GM19468 (cell line): Measurements from ENCODE around the gene PAX8.
A peak's percentile ranks its signal among the peaks of the same experiment; 100 is the strongest.

Experiments used
- ATAC-seq: cut with Tn5 transposase; IDR thresholded peaks from one replicate; pipeline ENCODE4 v1.9.1; 2021; ENCODE audit warnings: mild to moderate bottlenecking, moderate library complexity, moderate number of reproducible peaks; ENCODE audit not compliant: unreplicated experiment; ENCODE audit errors: extremely low read depth

PAX8 gene

DNA sequence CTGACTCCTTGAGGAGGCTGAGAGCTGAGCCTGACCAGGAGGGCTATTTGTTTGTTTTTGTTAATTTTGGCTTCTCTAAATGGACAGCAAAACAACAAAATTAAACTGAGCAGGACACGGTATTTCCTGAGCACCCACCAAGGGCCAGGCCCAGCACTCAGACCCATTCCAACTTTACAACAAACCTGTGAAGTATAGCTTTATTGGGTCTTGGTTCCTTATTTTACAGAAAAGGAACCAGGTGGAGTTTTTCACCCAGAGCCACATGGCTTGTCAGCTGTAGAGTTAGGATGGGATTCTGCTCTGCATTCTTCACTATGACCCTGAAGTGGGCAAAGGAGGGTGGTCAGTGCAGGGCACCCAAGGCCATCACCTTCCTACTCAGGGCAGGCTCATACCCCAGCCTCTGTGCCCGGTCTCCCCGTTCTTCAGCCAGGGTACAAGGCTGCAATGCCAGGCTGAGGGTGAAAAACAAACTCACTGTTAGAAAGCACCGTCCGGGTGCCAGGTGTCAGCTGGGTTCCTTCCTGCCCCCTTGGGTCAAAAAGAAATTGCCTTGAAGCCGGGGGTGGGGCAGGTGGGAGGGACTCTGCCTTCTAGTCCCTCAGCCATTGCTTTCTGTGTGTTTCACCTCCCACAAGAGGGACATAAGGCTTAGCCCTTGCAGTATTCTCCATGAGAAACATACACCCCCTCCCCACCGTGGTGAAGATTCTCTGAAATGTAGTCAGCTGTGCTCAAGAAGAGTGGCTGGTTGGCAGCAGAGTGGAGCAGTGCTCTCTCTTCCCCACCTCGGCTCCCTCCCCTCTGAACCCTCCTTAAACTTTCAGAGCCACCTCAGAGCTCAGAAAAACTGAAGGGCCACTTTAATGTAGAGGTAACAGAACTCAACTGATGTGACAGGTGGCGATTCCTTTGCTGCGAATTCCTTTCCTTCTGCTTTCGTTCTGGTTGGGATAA, 102.7 kb downstream of the PAX8 start:
- no peak for ATAC-seq

DNA sequence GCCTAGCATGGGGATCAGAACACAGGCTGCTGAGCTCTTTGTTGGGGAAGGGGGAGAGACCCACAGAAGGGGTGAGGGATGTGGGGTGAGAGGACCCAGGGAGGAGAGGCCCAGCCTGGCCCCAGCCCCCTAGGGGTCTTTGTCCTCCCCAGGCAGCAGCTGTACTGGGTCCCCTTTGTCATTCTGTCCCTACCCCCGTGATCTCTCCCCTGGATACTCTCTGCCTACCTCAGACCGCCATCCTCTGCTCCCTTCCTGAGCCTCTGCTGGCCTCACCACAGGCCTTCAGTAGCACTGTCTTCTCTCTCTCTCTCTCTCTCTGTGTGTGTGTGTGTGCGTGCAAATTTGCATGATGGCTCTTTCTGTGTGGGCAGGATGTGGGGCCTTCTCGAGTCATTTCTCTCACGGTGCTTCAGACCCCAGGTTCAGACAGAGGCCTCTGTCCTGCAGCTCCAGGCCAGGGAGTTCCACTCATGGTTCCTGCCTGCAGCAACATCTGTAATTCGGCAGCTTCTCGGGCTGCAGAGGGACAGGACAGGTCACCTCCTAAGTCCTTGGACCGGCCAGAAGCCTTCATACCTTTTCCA, 103.6 kb downstream of the PAX8 start:
- ATAC-seq, result peak; percentile 46

DNA sequence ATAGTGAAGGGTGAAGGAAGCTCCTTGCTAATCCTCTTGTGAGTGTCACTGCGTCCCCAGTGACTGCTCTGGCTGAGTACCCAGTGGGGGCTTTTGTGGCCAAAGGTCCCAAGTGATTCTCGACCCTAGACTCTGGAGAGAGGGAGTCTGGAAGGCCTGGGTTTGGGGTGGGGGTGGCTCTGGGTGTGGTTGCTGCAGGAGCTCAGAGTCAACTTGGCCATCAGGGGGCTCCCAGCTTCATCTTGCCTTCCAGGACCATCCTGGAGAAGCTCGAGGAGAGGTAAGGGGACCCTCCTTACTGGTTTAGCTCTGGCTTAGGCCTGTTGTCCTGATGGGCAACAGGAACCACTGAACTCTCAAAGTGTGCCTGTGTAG, 104.4 kb downstream of the PAX8 start:
- no peak for ATAC-seq

DNA sequence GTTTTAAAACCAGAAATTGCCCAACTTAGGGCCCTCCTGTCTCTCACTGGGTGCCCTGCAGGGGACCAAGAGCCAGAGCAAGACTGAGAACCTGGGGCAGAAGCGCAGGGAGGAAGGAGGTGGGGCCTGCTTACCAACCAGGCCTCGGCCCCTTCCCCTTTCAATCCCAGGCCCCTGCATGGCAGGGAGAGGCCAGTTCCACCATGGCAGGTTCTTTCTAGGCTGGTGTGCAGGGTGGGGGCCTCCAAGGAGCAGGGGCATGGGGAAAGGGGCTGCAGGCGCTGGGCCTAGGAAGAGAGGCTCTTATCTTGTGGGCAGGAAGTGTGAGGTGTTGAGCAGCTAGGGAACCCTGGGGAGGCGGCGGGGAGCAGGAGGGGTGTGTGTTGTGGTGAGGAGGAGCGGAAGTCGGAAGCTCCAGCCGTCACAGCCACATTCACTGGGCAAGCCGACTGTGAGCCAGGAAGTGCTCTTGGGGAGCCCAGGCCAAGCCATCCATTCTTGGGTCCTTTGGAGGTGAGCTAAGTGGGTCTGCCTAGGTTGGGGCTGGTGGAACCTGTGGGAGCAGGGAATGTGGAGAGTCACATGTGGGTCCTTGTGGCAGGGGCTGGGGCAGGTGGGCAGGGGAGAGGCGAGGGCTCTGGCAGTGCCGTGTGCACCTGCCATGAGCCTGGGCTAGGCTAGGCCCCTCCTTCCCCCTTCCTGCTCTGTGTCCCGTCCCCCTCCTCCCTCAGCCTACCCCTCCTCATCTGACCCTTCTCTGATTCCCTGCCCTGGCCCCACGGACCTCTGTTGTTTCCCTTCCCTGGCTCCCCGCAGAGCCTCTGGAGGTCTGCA, 105.0 kb downstream of the PAX8 start, which contains the start of gene PSD4:
TSS of gene PSD4 (plus strand) at position 430 of the 834 bp plus-strand sequence. CDS start 8,486 bp downstream, outside the sequence.
- ATAC-seq, result peak; percentile 57

DNA sequence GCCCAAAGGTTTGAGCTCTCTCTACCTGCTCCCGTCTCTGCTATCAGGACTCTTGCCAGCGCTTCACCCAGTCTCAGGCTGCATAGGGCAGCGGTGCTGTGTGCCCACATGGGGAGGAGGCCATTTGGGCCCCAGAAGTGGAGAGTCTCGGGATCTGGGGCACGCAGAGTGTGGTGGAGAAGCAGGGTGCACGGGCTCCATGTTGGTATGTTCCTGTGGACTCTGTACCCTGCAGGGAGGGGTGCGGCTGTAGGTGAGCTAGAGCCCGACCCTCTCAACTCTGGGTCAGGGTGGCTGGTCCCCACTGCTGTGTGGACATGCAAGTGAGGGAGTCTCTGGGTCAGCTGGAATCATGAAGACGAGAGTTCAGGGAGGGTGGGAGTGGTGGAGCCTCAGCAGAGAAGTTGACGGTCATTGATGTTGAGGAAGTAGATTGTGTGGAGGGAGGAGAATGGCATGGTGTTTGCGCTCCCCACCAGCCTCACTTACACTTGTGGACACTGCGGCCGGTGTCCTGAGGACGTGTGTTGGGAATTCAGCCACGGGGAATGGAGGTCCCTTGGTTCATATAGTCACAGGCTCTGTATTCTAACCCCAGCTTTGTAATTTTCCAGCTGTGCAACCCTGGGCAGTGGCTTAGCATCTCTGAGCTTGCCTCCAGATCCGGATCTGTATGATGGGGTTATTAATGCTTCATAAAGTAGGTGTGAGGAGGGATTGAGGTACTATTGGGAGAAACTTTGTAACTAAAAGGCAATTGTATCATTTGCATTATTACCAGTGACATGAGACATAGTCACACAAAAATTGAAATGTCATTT, 105.8 kb downstream of the PAX8 start:
- no peak for ATAC-seq

DNA sequence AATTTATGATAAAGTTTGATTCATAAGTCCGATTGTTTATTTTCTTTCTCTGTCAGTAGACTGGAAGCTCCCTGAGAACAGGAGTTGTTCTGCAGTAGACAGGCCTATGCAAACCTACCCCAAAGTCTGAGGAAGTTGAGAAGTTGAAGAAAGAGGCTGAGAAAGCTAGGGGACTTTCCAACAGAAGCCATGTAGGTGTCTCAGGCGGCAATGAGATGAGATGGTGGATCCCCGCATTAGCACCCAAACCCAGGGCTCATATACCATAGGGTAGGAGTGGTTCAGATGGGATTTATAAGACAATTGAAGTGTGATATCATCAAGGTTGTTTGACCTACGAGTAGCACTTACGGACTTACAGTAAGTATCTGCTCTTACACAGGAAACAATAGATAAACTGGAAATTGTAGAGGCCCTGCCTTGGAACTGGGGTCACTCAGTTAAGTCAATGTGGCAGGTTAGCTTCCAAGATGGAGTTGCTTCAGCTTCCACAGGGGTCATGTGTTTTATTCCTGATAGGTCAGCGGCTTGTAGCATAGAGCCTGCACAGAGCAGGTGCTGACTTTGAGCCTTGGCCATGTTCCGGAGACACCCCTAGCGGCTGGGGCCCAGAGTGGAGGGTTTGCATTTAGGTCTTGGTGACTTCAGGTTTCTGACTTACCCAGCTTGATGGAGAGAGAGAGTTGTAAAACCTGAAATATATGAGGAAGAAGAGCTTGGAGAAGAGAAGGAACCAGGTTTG, 107.2 kb downstream of the PAX8 start:
- ATAC-seq, result no peak

DNA sequence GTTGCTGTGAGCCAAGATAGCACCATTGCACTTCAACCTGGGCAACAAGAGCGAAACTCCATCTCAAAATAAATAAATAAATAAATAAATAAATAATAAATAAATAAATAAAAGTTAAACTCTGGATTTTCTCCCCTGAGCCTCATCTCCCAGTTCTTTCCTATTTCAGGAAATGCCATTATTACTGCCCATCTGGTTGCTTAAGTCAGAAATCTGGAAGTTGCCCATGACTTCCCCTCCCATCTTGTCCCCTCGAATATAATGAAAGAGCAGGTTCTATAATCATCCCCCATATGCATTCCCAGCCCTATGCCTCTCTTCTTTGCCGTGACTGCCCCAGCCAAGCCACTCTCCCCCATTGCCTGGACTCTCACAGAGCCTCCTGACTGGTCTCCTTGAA, 109.1 kb downstream of the PAX8 start:
- ATAC-seq, result no peak

DNA sequence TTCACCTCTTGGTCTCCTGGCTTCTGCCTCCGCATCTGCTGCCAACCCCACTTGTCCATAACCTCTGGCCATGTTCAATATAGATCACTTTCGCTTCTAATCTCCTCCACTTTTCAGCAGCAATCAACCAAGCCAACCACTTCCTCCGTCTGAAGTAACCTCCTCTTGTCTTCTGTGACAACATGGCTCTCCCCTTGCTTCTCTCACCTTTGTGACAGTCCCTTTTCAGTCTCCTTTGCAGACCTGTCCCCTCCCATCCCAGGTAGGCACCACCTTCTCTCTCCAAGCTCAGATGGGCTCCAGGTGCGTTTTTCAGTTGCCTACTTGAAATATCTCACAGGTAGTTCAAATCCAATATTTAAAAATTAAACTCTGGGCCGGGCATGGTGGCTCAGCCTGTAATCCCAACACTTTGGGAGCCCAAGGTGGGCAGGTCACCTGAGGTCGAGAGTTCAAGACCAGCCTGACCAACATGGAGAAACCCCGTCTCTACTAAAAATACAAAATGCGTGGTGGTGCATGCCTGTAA, 109.7 kb downstream of the PAX8 start:
- ATAC-seq, result no peak

DNA sequence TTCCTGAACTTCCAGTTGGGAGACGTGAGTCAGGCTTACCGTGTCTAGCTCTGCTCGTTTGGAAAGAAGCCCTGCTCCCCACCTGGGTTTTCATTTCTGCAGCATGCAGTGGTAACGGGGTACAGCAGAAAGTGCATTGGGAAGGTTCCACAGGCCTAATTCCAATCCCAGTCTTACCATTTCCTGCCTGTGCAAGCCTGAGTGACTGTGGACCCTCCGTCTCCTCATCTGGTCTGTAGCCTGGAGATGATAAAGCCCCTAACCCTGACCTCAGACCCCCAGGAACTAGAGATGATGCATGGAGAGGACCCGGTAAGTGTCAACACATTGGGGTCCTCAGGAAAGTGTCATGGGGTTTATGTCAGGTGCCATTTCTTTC, 110.8 kb downstream of the PAX8 start:
- ATAC-seq, result no peak

DNA sequence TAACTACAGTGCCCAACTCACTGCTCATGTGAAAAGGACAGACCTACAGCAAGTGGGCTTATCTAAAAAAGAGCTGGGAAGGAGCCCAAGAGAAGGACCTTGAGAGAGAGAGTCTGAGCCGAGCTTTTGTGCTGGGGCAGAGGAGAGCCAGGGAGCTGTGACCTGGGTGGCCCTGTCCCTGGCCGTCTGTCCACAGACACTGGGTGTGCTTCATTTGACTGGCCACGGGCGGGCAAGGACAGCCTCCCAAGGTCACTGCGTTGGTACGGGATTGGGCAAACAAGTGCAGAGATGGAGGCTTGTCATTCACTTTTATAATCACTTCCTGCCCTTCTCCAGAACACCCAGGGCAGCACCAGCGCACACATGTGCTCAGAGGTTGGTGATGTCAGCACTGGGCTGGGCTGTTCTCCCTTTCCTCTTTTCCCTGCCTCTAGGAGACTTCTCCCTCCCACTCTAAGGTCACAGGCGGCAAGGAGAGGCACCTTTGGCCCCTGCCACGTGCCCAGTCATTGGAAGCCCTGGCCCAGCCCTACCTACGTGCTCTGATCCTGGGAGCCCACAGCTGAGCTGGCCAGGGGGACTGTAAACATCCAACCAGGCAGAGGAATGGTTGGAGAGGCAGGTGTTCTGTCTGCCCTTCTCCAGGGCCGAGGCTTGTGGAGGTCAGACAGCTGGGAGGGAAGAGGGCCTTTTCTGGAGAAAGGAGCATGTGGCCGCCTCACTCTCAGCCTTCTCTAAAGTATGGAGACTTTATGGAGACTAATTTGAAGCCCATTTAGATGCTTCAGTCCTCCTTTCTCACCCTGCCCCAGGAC, 111.4 kb downstream of the PAX8 start:
- no peak for ATAC-seq

DNA sequence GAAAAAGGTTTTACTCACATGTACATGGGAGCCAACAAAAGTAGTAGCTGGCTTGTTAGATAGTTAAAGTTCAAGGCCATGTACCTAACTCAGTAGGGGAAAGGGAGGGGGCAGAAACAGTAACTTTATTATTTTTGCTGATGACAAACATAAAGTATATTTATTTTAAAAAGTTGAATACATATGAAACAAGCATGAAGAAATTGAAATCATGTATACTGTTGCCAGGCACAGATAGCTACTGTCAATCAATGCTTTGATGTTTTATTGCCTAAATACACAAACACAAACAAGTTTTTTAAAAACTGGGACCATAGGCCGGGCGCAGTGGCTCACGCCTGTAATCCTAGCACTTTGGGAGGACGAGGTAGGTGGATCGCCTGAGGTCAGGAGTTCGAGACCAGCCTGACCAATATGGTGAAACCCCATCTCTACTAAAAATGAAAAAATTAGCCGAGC, 112.5 kb downstream of the PAX8 start:
- no peak for ATAC-seq
